ENCODE data around the gene MORC1.

Gene MORC1

DNA sequence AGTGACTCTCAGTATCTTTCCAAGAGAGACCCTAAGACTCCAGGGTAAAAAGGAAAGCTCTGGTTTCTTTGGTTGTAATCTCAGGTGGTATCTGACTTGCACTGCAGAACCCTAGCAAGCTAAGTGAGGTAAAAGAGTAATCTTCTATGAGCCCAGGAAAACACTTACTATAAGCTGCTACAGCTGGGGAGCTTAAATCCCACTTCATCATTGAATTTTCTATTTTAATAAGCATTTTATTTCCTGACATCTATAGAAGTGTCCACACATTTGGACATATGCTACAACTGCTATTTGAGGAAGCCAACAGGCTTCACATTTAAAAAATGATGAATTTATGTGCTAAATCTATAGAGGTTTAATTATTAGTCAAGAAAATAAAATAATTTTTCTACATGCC lies 91.1 kb downstream of the MORC1 start:
- DNase-seq = no peak

DNA sequence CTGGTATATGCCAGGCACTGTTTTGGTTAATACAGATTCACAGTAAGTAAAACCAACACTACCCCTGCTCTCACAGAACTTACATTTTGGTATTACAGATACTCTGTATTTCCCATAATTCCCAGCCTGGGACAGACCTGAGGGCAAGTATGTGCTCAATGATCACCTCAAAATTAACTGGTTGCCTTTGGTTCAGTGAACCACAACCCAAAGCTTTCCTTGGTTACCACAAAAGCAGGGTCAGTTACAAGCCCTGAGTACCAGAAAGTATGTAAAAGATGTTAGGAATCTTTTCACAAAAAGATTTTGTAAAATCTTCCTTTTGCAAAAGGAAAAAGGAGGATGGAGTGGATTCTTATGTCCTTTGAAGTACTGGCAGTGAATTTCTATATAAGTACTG lies 92.0 kb downstream of the MORC1 start:
- DNase-seq = no peak

DNA sequence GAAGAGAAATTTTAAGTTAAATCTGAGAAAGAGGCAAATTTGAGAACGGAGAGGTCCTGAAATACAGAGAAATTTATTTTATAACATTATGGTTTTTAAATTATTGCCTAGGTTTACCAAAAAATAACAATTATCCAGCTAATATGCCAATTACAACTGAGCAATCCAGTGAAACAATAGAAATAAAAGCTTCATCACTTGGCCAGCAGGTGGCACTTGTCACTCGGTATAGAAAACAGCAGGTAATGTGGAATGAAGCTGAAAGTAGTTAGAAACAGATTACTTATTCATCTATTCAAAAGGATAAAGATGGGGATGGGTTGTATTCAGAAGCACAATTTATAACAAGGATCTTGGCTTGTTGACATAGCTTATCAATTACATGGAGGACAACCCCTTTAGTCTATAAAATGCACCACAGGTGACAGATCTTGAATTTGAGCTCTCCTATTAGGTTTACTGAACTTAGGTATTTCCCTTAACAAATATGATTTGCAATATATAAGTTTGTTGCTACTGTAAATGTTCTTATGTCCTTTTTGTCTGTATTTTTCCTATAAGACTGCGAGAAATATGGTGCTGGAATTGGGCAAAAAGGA lies 94.2 kb downstream of the MORC1 start:
- peak; percentile 32 to 38 for DNase-seq

DNA sequence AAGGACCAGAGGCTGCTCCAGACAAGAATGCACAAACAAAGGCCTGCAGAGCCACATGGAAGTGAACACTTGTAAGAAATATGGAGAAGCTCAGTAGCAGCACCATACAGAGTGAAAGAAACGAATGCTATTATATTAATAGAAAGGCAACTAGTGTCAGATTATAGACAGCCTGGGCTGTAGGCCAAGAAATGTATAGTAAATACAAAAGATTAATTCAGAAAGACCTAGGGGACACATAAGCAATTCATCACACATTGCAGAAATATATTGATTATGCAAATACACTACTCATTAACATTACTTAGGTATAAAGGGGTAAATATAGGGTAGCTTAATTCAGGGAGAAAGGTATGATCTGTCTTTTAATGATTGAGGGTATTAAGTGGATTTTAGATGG lies 94.8 kb downstream of the MORC1 start:
- DNase-seq = no peak

DNA sequence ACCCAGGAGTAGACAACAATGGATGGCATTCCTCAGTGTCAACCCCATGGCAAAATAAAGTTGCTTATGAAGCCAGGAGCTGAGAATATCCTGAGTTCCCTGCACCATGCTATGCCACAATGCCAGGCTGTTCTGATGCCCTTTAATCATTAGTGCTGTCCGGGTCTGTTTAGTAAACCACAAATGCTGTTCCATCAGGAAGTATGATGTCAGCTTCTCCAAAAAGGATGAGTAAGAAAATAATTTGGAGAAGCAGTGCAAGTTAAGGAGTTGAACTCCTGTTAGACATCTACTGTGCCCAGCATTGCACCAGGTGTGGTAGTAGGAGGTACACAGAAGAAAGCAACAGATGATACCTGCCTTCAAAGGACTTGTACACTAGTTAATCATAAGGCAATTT lies 96.4 kb downstream of the MORC1 start:
- no peak for DNase-seq

DNA sequence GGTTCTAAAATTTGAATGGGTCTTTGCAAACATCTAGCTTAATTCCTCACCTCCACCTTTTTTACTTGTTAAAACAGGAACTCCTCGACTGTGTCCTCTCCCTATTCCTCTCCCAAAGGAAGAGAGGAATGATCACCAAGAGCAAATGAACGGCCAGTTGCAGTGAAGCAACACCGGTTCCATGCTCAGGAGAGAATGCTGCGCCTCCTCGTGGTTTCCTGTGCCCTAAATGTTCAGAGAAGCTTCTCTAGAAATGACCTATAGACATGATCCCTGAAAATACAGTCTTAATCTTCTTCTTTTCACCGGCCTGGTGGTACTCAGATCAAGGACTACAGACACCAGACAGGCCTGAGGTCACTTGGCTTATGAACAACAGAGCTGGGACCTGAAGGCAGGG lies 99.1 kb downstream of the MORC1 start:
- no peak for DNase-seq

DNA sequence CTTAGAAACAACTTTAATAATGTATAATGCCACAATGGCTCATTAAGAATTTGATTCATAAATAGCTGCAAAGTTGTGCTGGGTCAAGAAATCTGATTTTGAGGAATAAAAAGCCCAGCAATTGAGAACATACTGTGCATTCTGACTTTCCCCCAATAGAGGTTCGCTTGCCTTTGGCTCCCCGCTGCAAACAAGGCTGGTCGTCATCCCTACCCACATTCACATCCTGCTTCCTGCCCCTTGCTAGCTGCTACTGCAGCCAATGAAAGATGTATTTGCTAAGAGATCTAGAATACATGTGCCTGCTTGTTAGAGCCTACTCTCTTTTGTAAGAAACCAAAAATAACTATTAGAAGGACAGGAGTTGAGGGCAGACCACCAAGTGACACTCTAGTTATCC lies 112.5 kb downstream of the MORC1 start:
- no peak for DNase-seq

DNA sequence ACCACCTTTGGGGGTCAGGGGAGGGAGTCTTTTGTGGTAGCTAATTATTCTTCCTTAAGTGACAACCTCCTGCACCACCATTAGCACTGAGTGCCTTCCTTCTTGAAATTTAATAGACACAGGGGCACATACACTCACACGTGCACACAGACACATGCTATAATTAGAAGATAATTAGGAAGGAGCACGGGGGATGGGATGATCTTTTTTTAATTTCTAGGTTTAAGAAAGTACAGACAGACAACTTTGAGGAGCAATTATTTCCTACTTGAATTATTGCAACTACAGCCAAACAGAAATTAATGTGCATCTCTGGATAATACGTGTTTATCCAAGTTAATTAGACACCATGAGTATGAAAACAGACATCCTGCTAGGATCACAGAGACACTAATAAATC lies 119.5 kb downstream of the MORC1 start:
- DNase-seq = no peak

DNA sequence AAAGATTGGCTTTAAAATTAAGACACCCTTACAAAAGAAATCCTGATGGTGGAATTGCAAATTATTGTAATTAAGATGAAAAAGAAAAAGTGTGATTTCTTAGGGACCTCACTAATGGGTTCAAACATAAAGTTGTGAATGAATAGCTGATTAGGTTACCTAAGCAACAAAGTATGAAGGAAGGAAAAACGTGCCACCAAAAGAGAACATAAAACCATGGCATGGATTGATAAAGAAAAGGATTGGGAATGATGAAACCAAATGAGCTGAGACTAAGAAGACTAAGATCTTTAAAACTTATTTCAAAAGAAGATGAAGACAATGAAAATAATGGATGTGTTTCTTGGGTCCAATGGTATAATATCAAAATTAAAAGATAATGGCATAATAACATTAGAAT lies 132.1 kb downstream of the MORC1 start:
- DNase-seq = no peak

DNA sequence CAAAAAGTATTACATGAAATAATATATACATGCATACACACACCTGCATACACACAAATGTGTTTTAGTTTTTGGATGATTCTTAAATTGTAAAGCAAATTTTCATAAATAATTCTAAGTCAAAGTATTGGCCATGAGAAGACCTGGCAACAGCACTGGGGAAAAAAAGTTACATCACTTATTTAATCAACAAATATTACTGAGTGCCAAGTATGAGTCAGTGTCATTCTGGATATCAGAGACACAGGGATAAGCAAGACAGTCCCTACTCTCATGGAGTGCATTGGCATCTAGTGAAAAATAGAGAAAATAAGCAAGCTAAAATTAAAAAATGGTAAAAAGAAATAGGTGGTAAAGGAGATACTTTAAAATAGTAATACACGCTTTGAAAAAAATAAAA lies 134.9 kb downstream of the MORC1 start:
- DNase-seq = no peak

DNA sequence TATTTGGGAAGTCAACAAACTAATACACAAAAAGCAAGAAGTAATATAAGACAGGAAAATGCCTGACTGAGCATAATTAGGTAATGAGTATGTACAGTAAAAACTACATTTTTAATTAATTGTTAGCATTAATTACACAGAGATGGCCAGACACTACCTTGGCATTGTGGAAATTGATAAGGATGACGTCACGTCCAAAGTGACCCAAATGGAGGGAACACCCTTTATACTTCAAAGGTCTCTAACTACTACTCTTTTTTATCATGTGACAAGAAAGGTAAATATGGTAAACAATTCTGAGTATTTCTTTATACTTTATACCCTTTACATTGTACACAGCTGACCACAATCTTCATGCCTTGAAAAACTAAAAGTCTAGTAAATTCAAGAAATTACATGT lies 141.9 kb downstream of the MORC1 start:
- no peak for DNase-seq

DNA sequence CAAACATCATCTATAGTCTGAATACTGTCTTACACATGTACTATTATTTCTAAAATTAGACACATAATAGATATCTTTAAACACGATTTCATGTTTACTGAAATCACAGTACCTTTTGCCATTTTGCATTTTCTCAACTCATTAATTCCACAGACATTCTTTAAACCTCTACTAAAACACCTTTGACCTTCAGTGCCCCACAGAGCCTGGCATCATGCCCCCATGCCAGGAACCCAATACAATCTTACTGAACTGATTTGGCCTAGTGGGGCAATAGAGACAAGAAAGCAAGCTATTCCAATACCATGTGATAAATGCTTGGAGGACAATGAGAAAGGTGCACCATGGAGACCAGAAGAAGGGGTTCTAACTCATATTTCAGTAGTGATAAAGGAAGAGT lies 144.9 kb downstream of the MORC1 start:
- DNase-seq = no peak

DNA sequence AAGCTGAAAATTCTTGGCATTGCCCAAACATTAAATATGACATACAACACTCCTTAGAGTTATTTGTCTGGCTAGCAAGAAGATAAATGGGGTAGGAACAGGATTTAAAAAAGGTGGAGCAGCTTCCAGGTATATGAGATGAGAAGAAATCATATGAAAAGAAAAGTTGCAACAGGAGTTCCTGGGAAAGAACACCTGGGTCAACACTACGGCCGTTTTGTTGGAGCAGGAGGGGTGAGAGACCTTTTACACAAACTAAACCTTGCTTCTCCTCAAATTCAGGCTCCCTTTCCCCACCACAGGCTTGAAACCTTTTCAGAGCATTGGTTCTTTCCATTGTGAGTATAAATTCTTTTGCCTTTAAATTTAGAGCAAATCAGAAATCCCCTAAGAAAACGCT lies 145.5 kb downstream of the MORC1 start:
- no peak for DNase-seq

DNA sequence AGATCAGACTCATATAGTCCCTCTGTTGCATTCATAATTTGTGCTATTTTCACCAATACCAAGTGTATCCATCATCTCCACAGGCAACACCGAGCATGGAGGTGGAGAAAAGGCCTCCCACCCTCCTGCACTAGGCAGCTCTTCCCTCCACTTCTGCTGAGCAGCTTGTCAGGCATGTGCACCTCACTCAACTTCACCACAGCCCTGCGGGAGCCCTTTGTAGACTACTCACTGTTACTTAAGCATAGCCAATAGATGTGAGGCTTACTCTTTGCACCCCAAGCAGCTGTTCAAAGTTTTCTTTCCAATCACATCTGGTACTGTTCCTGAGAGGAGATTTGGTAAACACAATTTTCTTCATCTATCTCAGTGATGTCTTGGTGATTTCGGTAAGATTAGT lies 147.4 kb downstream of the MORC1 start:
- DNase-seq = no peak

DNA sequence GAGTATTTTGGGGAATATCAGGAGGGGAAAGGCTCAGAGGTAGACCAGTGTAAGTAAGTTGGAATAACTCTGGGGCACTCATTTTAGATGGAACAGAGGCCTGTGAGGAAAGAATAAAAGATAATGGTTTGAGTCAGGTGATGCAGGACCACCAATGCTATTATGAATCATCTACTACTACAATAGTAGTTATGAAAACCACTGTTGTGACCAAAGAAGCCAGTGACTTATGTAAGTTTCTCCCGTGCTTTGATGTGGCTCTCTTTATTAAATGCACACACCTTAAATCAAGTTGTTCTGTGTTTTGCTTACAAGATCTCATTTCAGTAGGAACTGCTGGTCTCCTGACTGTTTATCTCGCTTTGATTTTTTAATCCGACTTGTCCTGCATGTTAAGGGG lies 151.2 kb downstream of the MORC1 start:
- no peak for DNase-seq

DNA sequence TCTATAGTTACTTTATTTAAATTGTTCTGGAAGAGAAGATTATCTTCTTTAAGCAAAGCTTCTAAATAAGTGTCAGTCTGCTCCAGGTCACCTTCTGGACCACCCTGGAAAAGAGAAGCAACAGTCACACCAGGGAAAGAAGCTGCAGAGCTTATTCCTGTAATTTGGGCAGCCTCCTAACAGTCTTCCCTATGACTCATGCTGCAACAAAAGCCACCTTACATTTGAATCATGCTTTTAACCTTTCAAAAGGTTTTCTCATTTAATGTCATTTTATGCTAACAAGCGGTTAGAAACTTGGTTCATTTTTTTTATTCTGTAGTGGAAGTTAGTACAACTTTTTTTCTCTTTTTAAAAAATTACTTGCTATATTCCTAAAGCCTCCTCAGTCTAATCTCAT lies 158.9 kb downstream of the MORC1 start:
- no peak for DNase-seq

DNA sequence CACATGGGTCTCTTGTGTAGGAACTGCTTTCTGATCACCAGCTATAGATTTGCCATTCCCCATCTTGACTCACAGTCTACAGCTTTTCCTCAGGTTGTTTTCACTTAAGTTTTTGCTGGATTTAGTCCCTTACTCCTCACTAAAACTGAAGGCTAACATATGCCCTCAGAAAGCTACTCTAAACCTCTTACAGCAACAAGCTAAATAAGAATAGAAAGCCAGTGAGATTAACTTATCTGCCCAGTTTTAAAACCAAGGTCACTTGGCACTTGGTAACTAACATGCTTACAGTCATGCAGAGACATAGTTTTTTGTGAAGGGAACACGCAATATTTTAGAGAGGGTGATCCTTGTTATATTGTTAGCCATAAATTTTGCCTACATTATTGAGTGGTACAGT lies 164.2 kb downstream of the MORC1 start, which contains the start of gene GUCA1C:
GUCA1C (minus strand) TSS at position 180 of the 400 bp plus-strand sequence; CDS start at position 63, 117 bp downstream.
- no peak for DNase-seq

DNA sequence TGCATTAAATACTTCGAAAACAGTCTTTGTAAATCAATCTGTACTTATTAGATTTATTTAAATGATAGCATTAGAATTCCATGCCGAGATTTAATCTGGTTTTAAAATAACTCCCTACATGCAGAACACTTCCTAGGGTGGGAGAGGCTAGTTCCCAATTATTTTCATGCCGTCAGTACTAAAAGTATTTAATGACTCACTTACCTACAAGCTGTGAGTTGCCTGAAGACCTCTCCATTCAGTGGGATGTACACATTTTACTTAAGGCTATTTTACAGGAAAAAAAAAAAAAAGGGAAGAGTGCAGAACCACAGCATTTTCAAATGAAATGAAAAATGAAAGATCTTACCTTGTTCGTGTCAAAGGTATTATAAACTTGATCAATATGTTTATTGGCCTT lies 164.7 kb downstream of the MORC1 start:
- DNase-seq = no peak

DNA sequence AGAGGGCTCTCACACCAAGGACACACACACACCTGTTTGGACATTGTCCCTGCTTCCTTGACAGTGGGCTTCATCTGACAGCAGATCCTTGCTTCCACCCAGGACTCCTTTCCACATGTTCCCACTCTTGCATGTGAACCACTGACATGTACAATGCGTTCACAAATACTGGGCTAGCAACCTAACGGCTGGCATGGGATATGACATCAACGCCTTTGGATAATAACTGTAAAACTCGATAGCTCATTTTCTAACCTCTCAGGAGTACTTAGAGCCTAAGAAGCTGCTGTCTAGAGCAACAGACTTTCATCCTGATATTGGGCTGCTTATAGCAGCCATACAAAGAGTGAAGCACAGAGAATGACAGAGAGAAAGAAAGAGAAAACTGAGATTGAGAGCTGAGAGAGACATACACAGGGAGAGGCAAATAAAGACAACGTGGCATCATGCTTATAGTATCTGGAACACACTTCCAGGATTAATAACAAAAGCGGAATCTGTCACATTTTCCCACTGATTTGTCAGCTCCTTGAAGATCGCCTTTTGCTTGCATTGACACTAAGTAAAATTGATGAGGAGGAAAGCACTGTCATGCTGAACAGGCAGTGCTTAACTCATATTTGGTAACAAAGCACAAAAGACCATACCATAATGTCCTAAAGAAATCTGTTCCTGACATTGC lies 166.0 kb downstream of the MORC1 start:
- DNase-seq = no peak

DNA sequence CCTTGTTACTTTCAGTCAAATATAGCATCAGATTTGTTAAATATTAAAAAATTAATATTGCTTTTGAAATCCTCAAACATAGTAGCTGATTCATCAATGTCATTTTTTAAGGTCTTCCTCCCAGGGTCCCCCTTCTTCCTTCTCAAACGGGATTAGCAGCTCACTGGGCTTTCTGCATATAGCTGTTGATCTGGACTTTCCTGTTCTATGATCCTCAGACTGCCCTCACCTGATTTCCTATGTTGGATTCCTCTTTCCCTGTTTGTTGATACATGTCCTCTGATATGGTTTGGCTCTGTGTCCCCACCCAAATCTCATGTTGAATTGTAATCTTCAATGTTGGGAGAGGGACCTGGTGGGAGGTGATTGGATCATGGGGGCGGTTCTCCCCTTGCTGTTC lies 170.1 kb downstream of the MORC1 start:
- no peak for DNase-seq

DNA sequence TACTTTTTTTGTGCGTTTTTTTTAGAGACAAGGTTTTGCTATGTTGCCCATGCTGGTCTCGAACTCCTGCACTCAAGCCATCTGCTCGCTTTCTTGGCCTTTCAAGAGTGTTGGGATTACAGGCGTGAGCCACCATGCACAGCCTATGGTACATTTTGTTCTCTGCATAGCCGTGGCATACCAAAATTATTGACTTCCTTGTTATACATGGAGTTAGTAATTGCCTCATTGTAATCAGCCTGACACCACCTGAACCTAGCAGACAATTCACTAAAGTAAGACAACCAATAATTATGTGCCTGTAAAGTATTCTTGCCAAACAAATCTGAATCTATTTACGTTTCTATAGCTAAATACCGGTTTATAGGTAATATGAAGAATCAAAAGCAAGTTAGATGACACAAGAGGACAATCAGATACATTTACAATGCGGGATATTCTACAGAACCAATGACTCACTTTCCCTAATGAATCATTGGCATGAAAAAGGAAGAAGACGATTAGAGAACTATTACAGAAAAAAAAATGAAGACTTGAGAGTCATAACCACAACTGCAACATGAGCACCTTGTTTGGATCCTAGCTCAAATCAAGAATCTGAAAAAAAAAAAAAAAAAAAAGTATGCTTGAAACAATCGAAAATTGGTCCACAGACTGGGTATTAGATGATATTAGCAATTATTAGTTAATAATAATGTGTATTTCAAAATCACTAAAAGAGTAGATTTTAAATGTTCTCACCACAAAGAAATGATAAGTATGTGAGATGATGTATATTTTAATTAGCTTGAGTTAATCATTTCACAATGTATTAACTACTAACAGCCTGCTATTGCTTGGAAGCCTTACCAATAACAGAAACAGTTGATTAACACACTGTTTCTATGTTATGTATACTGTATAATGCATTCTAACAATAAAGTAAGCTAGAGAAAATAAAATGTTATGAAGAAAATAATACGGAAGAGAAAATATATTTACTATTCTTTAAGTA lies 171.3 kb downstream of the MORC1 start:
- DNase-seq = no peak

DNA sequence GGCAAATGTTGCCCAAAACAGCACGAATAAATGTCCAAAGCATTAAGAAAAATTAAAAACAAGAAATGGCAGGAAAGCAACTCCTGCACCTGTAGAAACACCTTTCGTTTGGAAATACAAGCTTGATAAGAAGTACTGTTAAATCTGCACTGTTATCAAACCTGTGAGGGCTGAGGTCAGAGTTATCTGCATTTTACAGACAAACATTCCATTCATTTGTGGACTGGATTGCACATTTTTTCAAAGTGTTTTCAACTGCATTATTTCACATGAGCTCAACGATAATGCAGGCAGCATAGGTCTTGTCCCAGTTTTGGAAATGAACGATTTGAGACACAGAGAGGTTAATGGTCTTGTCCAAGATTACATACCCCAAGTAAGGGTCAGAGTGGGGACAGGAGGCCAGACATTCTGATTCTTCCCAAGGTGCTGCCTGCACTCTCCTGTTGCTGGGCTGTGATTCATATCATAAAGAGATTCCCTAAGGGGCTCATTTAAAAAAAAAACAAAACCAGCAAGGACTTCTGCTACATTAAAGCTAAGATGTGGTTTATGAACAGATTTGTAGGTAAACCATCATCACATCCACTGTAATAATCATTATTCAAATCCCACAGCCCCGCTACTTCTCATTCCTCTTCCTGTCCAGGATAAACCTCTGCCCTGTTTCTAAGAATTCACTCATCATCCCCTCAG lies 177.2 kb downstream of the MORC1 start:
- no peak for DNase-seq

DNA sequence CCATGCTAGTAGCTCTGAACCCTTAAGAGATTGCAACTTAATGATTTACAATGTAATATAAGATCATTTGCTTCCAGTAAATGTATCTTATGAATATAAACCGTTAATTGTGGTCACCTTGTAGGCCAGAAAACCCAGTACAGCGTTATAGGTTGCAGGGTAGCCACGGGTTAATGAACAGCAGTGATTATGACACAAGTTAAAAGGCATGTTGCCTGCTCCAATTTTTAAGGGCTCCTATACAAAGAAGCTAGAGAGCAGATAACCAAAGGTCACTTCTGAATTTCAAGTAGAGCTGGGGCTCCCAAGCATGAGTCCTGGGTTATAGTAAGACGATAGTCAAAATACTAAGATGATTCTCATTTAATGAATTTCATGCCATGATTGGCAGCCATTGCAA lies 177.8 kb downstream of the MORC1 start:
- DNase-seq = no peak

Measured in activated T-cell treated with anti-CD3 and anti-CD28 coated beads, Interleukin-2, amount 50 U/mL, for 48 hours (primary cell).